ENCODE results near the gene GAS7.

GAS7 gene

GRCh38 chr17:10200016-10200415 is 1.6 kb upstream of the GAS7 start:
- DNase-seq (ENCODE audit: low read depth): no peak

GRCh38 chr17:10197721-10198508 is 491 bp downstream of the GAS7 start:
- no peak for DNase-seq (ENCODE audit: low read depth)

- no peak for DNase-seq (ENCODE audit: low read depth)
Observed at GRCh38 chr17:10197362-10197720, 1.1 kb downstream of the GAS7 start.

GRCh38 chr17:10196941-10197340 is 1.5 kb downstream of the GAS7 start:
- DNase-seq (ENCODE audit: low read depth): no peak

GRCh38 chr17:10196384-10196895 is 2.0 kb downstream of the GAS7 start:
- no peak for DNase-seq (ENCODE audit: low read depth)

- no peak for DNase-seq (ENCODE audit: low read depth)
Observed at GRCh38 chr17:10195090-10195805, 3.2 kb downstream of the GAS7 start.

- no peak for DNase-seq (ENCODE audit: low read depth)
Observed at GRCh38 chr17:10193632-10194031, 4.8 kb downstream of the GAS7 start.

- DNase-seq (ENCODE audit: low read depth): peak; percentile 16
Observed at GRCh38 chr17:10192972-10193371, 5.4 kb downstream of the GAS7 start.

GRCh38 chr17:10192461-10192860 is 5.9 kb downstream of the GAS7 start:
- no peak for DNase-seq (ENCODE audit: low read depth)

- no peak for DNase-seq (ENCODE audit: low read depth)
Observed at GRCh38 chr17:10187456-10187855, 10.9 kb downstream of the GAS7 start.

GRCh38 chr17:10186771-10187410 is 11.5 kb downstream of the GAS7 start:
- DNase-seq (ENCODE audit: low read depth): no peak

- DNase-seq (ENCODE audit: low read depth): no peak
Observed at GRCh38 chr17:10183931-10184930, 14.2 kb downstream of the GAS7 start.

- no peak for DNase-seq (ENCODE audit: low read depth)
Observed at GRCh38 chr17:10182785-10183184, 15.6 kb downstream of the GAS7 start.

GRCh38 chr17:10178506-10178991 is 19.9 kb downstream of the GAS7 start:
- DNase-seq (ENCODE audit: low read depth): no peak

- DNase-seq (ENCODE audit: low read depth): peak; percentile 56
Observed at GRCh38 chr17:10177913-10178505, 20.4 kb downstream of the GAS7 start.

GRCh38 chr17:10177131-10177912 is 21.1 kb downstream of the GAS7 start:
- no peak for DNase-seq (ENCODE audit: low read depth)

GRCh38 chr17:10173913-10174312 is 24.5 kb downstream of the GAS7 start:
- DNase-seq (ENCODE audit: low read depth): no peak

- DNase-seq (ENCODE audit: low read depth): no peak
Observed at GRCh38 chr17:10172778-10173177, 25.6 kb downstream of the GAS7 start.

- peak; percentile 47 for DNase-seq (ENCODE audit: low read depth)
Observed at GRCh38 chr17:10172241-10172741, 26.1 kb downstream of the GAS7 start.

- peak; percentile 10 for DNase-seq (ENCODE audit: low read depth)
Observed at GRCh38 chr17:10171581-10171981, 26.8 kb downstream of the GAS7 start.
